ENCODE results near the gene NTRK3.

DNA sequence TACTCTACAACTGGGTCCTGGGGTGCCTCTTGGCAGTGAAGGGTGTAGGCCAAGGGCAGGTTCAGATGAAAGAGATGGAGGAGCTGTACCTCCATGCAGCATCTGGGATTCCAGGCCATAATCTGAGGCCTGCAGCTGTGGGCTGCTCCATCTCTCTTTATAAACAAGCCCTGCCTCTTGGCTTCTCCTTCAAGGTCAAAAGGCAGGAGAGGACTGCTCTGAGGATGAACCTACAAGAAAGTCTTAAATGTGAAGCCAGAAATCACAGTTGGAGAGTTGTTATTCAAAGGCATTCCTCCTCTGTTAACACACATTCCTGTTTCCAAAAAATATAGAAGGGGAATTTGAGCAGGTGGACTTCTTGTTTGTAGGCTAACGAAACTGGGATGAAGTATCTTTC lies 355.5 kb downstream of the NTRK3 start:
- TF ChIP-seq, protein P1, sequence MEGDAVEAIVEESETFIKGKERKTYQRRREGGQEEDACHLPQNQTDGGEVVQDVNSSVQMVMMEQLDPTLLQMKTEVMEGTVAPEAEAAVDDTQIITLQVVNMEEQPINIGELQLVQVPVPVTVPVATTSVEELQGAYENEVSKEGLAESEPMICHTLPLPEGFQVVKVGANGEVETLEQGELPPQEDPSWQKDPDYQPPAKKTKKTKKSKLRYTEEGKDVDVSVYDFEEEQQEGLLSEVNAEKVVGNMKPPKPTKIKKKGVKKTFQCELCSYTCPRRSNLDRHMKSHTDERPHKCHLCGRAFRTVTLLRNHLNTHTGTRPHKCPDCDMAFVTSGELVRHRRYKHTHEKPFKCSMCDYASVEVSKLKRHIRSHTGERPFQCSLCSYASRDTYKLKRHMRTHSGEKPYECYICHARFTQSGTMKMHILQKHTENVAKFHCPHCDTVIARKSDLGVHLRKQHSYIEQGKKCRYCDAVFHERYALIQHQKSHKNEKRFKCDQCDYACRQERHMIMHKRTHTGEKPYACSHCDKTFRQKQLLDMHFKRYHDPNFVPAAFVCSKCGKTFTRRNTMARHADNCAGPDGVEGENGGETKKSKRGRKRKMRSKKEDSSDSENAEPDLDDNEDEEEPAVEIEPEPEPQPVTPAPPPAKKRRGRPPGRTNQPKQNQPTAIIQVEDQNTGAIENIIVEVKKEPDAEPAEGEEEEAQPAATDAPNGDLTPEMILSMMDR (IDR thresholded peaks at IDR 0.05): no peak
- TF ChIP-seq POLR2A (IDR thresholded peaks at IDR 0.05): no peak

Measured in thyroid gland (tissue), 4 donors.